Gastroesophageal sphincter (tissue), 4 donors: ENCODE data around the gene ACTL7A. TPM values are rescaled to one million over a fixed set of nuclear protein-coding genes. Genes with fewer than 3 reads are reported as not detected.

Source experiments
- ATAC-seq: fragments of 150-250 bp; one replicate; pipeline ENCODE4 v1.9.1; 2016; ENCODE audit warnings: mild to moderate bottlenecking, moderate library complexity
- H3K27ac ChIP-seq, 4 donors: fragments of 200-600 bp; sonication (generic) in 3 of 4; 1 replicate in 3 of 4; 2 replicates in 1 of 4; pipeline ENCODE4 v1.5.1; 2016 to 2019
- H3K27me3 ChIP-seq: fragments of 200-600 bp; sonication (generic); one replicate; pipeline ENCODE4 v1.5.1; 2019
- H3K36me3 ChIP-seq, 2 donors: fragments of 200-600 bp; sonication (generic); one replicate each; pipeline ENCODE4 v1.5.1; 2019; ENCODE audit warnings: control low read depth in 1 of 2
- H3K4me1 ChIP-seq, 3 donors: fragments of 200-600 bp; sonication (generic); 1 replicate in 2 of 3; 2 replicates in 1 of 3; pipeline ENCODE4 v1.5.1; 2016 to 2019; ENCODE audit warnings: control low read depth in 2 of 3
- H3K4me3 ChIP-seq, 2 donors: fragments of 200-600 bp; sonication (generic); one replicate each; pipeline ENCODE4 v1.5.1; 2019; ENCODE audit warnings: mild to moderate bottlenecking in 1 of 2, moderate library complexity in 1 of 2
- H3K9me3 ChIP-seq, 3 donors: fragments of 200-600 bp; sonication (generic); one replicate each; pipeline ENCODE4 v1.5.1; 2017 to 2019; ENCODE audit warnings: control low read depth in 2 of 3
- EP300 ChIP-seq: sonication (generic); formaldehyde crosslinking; IDR thresholded peaks from one replicate; pipeline ENCODE4 v1.6.1; 2017; ENCODE audit warnings: antibody characterized with exemption, mild to moderate bottlenecking
- POLR2A ChIP-seq, 2 donors: fragments of 450-650 bp; IDR thresholded peaks; one replicate each; pipeline ENCODE4 v1.6.1; 2017; ENCODE audit warnings: antibody characterized with exemption in 2 of 2, mild to moderate bottlenecking in 2 of 2, moderate library complexity in 1 of 2
- POLR2AphosphoS5 ChIP-seq: sonication (generic); formaldehyde crosslinking; IDR thresholded peaks from one replicate; pipeline ENCODE4 v1.6.1; 2017; ENCODE audit warnings: antibody characterized with exemption
- WGBS, 2 donors: methylation state at CpG; one replicate each; pipeline ENCODE4 v1.1.5; 2018; ENCODE audit warnings: low coverage in 1 of 2; 5-methylcytosine and 5-hydroxymethylcytosine counted together
- total RNA-seq, 4 donors: library from RNA; depleted of rRNA; stranded (reverse); fragments of >200 nt; gene quantifications; one replicate each; pipeline ENCODE4 v1.1.0, GENCODE V29; 2016
- TF ChIP-seq, protein P1 (sequence below), 4 experiments: fragments of 200-600 bp in 2 of 4; fragments of 450-650 bp in 2 of 4; sonication (generic) in 1 of 4; IDR thresholded peaks; one replicate each; pipeline ENCODE4 v1.5.1; 2017 to 2019; ENCODE audit warnings: antibody characterized with exemption in 4 of 4, mild to moderate bottlenecking in 2 of 4, moderate library complexity in 2 of 4

ACTL7A gene
- total RNA-seq, 4 donors from 2014 or later, result not detected

GRCh38 chr9:108850293-108850897 is 11.7 kb upstream of the ACTL7A start:
- TF ChIP-seq, protein P1, sequence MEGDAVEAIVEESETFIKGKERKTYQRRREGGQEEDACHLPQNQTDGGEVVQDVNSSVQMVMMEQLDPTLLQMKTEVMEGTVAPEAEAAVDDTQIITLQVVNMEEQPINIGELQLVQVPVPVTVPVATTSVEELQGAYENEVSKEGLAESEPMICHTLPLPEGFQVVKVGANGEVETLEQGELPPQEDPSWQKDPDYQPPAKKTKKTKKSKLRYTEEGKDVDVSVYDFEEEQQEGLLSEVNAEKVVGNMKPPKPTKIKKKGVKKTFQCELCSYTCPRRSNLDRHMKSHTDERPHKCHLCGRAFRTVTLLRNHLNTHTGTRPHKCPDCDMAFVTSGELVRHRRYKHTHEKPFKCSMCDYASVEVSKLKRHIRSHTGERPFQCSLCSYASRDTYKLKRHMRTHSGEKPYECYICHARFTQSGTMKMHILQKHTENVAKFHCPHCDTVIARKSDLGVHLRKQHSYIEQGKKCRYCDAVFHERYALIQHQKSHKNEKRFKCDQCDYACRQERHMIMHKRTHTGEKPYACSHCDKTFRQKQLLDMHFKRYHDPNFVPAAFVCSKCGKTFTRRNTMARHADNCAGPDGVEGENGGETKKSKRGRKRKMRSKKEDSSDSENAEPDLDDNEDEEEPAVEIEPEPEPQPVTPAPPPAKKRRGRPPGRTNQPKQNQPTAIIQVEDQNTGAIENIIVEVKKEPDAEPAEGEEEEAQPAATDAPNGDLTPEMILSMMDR (IDR thresholded peaks at IDR 0.05), result no peak
- TF ChIP-seq POLR2A (IDR thresholded peaks at IDR 0.05), result no peak
- no peak for TF ChIP-seq EP300
- no peak for TF ChIP-seq POLR2AphosphoS5
- no peak for ATAC-seq

DNA sequence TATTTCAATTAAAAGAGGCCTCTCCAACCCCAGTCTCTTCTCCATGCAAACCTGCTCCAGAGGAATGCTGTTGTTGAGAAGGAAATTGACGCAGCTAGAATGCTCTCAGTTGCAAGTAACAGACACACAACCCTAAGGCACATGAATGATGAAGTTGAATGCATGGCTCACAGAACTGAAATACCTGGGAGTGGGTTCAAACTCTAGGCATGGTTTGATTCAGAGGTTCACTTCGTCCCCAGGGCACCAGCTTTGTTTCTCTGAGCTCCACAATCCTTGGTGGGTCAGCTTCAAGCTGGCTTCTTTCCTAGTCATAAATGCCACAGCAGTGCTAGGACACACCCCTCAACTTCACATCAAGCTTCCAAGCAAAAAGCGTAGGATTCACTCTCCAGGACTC is 10.9 kb upstream of the ACTL7A start:
- WGBS, 2 donors, result 80 to 88% methylated on average over 1 to 3 of the region's 3 CpGs
- TF ChIP-seq POLR2AphosphoS5 (no peak), POLR2A (IDR thresholded peaks at IDR 0.05) (no peak), EP300 (no peak)
- TF ChIP-seq, protein P1 (IDR thresholded peaks at IDR 0.05), result no peak
- no peaks in the 10 kb centered on the region for H3K9me3 ChIP-seq
- ATAC-seq, result no peak
- H3K36me3 ChIP-seq, result no peaks in the 10 kb centered on the region
- H3K4me3 ChIP-seq, result no peak overlapping the region
- H3K27ac ChIP-seq, result no peak overlapping the region
- H3K4me1 ChIP-seq, result no peaks in the 10 kb centered on the region
- H3K27me3 ChIP-seq, result no peaks in the 10 kb centered on the region

More at GRCh38 chr9:108850293-108850897, 11.7 kb upstream of the ACTL7A start:
- Histone ChIP-seq H3K27me3 (no peaks in the 10 kb centered on the region), H3K36me3 (no peaks in the 10 kb centered on the region), H3K27ac (no peak overlapping the region), H3K4me3 (no peak overlapping the region), H3K4me1 (peaks cover 0 to 1% (median 0%) of the 10 kb centered on the region in 3 donors), H3K9me3 (no peaks in the 10 kb centered on the region)
- WGBS, 2 donors, result 69 to 100% methylated on average over 1 of the region's 3 CpGs

DNA sequence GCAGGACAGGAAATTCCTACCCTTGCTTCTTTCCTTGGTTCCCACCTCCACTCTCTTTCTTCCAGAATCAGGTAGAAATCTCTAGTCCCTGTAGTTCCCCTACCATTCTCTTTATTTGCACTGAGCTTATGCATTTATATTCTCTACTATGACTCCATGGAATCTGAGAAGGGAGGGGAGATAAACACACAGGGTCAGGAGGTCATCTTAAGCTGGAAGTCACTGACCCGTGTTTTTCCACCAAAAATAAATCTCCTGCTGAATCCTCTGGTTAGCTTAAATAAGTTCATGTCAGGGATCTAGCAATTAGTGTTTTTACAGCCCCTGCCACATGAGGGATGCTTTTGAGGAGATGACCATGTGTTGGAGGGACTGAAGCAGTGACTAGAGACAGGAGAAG is 10.0 kb upstream of the ACTL7A start:
- Histone ChIP-seq H3K27ac (no peak overlapping the region), H3K4me1 (no peaks in the 10 kb centered on the region), H3K4me3 (no peak overlapping the region), H3K9me3 (no peaks in the 10 kb centered on the region), H3K36me3 (no peaks in the 10 kb centered on the region), H3K27me3 (no peaks in the 10 kb centered on the region)
- TF ChIP-seq EP300 (no peak), POLR2AphosphoS5 (no peak), POLR2A (IDR thresholded peaks at IDR 0.05) (no peak)
- TF ChIP-seq, protein P1 (IDR thresholded peaks at IDR 0.05), result no peak
- no peak for ATAC-seq
- 9 to 22% methylated on average over 1 of the region's 1 CpG for WGBS, 2 donors

DNA sequence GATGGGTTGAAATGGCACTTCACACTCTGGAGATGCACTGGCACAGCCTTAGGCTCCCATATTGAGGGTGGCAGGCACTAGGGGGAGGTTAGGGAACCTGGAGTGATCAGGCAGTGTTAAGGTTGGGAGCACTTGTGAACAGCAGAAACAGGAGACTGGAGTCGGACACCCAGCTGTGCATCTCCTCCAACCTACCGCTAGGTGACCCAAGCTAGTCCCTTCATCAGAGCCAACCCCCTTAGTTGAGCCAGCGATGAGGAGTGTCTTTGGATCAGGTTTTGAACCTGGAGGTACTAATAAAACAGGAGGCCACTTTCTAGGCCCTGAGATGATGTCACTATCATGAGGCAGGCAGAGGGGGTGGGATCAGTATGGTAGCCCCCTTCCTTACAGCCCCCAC is 8.0 kb upstream of the ACTL7A start:
- H3K4me3 ChIP-seq, result no peak overlapping the region
- no peak for ATAC-seq
- no peaks in the 10 kb centered on the region for H3K4me1 ChIP-seq
- no peaks in the 10 kb centered on the region for H3K9me3 ChIP-seq
- WGBS, 2 donors, result 89% methylated on average over 3 of the region's 3 CpGs; no CpG with 5 or more reads in 1 of the 2 donors
- no peaks in the 10 kb centered on the region for H3K27me3 ChIP-seq
- TF ChIP-seq, protein P1 (IDR thresholded peaks at IDR 0.05), result no peak
- TF ChIP-seq EP300 (no peak), POLR2AphosphoS5 (no peak), POLR2A (IDR thresholded peaks at IDR 0.05) (no peak)
- H3K36me3 ChIP-seq, result no peaks in the 10 kb centered on the region
- H3K27ac ChIP-seq, result no peak overlapping the region
